GM21723 (cell line): ENCODE measurements around the gene CACNA1D.

Source experiments
- ATAC-seq: cut with Tn5 transposase; IDR thresholded peaks from one replicate; pipeline ENCODE4 v1.9.1; 2021; ENCODE audit warnings: mild to moderate bottlenecking, moderate library complexity; ENCODE audit not compliant: unreplicated experiment

CACNA1D gene

DNA sequence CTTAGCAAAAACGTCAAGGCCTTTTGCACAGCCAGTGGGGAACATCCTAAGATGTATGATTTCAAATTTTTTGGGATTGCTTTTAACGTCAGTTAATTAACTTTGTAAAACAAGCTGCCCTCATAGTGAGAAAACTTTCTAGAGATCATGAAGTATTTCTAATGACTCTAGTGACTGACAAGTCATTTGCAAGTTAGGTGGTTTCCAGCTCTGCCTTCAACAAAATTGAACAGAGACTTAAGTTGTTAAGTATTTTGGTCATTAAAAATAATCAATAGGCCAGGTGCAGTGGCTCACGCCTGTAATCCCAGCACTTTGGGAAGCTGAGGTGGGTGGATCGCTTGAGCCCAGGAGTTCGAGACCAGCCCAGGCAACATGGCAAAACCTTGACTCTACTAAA, 280.6 kb downstream of the CACNA1D start:
- ATAC-seq = no peak

DNA sequence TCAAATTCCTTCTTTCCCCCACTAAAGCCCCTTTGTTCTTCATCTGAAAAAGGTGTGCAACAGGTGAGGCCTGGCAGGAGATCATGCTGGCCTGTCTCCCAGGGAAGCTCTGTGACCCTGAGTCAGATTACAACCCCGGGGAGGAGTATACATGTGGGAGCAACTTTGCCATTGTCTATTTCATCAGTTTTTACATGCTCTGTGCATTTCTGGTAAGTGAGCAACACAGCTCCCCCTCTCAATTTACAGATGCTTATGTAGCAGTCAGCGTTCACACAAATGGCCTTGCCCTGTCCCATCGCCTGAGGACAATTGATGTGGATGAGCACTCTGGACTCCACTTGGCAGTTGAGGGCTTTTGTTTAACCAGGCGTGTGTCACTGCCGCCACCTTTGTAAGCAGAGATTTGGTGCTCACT, 281.4 kb downstream of the CACNA1D start:
- ATAC-seq = no peak

DNA sequence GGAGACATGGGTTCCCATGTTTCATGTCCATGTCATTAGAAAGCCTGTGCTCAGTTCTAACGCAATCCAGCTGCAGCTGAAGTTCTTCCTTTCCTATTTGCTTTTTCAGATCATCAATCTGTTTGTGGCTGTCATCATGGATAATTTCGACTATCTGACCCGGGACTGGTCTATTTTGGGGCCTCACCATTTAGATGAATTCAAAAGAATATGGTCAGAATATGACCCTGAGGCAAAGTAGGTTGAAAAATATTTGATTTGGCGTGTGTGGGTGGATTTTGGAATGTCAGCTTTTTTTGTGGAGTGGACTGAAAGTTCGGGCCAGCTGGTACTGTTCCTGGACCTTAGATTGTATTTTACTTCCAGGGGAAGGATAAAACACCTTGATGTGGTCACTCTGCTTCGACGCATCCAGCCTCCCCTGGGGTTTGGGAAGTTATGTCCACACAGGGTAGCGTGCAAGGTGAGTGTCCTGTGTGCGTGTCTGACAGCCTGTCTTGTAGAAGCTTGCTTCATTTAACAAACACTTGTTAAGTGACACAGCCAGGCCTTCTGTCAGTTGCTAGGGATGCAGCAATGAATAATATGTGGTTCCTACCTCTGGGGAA, 282.2 kb downstream of the CACNA1D start:
- no peak for ATAC-seq

GRCh38 chr3:53777468-53777867, 283.1 kb downstream of the CACNA1D start:
- no peak for ATAC-seq

DNA sequence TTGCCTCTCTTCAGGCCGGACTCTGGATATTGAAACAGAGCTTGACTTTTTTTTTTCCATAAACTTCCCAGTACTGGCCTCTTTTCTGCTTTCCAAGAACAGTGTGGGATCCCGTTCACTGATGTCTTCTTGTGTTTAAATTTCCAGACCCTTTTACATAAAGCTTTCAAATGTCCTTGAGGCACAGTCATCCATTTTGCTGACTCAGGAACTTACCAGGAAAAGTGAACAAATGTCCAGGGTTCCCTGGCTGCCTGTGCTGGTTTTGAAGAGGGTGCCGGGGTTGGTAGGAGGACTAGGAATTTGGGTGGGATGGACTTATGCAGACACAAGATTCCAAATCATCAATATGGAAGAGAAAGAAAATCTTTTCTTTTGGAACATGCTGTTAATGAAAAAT, 283.7 kb downstream of the CACNA1D start:
- no peak for ATAC-seq

DNA sequence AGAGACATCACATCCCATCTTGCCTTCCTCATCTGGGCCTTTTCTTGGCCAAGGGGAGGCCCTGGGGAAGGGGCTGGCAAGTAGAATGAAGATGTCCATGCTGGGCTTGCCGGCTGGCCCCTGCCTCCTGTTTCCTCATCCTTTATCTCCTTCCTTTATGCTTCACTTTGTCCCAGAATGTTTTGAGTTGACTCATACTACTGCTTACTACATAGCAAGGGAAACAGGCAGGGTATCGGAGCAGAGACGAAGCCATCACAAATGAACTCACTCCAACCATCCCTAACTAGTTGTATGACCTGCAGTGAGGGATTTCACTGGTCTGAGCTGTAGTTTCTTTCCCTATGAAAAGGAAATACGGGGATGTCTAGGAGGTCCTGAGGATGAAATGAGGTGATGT, 285.8 kb downstream of the CACNA1D start:
- ATAC-seq = no peak

GRCh38 chr3:53780806-53781205, 286.4 kb downstream of the CACNA1D start:
- no peak for ATAC-seq

GRCh38 chr3:53787016-53787415, 292.6 kb downstream of the CACNA1D start:
- no peak for ATAC-seq

- no peak for ATAC-seq
Measured at GRCh38 chr3:53788038-53788437, 293.6 kb downstream of the CACNA1D start.

- no peak for ATAC-seq
Measured at GRCh38 chr3:53789459-53789858, 295.0 kb downstream of the CACNA1D start.

- no peak for ATAC-seq
Measured at GRCh38 chr3:53790470-53790869, 296.1 kb downstream of the CACNA1D start.

- ATAC-seq = no peak
Measured at GRCh38 chr3:53791317-53791716, 296.9 kb downstream of the CACNA1D start.

DNA sequence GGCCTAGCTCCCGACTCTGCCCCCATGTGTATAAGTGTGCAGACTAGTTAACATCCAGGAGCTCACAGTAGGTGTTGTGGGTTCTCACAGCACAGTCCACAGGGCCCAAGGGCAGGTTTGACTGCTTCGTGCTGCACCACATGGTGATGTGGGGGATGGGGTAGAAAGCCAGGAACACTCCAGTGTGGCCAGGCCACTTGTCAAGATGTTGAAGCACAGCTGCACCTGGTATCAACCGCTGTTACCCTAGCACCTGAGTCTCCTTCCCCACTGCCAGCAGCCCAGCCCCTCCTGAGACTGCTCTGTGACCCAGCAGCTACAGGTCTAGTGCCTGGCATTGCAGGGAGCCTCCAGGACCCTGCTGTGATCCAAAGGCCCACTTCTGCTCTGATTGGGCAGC, 298.5 kb downstream of the CACNA1D start:
- ATAC-seq = no peak

- ATAC-seq = no peak
Measured at GRCh38 chr3:53794597-53794996, 300.2 kb downstream of the CACNA1D start.

GRCh38 chr3:53795176-53795575, 300.8 kb downstream of the CACNA1D start:
- ATAC-seq = no peak

- no peak for ATAC-seq
Measured at GRCh38 chr3:53795789-53796560, 301.6 kb downstream of the CACNA1D start.

- ATAC-seq = no peak
Measured at GRCh38 chr3:53798144-53798543, 303.7 kb downstream of the CACNA1D start.

DNA sequence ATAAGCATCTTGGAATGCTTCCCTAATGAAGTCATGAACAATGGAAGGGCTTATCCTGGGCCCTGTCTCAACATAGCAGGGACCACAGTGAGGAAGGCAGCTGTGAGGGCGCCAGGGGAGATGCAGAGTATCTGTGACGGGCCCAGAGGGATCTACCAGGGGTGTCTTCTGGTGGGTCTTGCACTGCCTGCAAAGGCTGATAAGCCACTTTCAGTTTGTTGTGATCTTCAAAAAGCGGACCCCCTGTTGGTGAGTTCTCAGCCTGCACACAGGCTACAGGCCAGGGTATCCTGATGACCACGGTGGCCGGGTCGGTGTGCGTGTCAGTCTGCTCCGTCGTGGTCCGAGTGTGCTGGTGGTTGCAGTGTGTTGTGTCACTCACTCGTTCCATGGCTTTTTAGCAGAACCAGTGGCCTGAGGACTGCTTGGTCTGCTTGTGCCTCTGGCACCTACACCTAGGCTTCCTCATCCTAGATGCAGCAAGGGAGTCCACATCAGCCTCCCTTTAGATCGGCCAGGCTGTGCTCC, 305.0 kb downstream of the CACNA1D start:
- no peak for ATAC-seq

- ATAC-seq = no peak
Measured at GRCh38 chr3:53800041-53800906, 305.9 kb downstream of the CACNA1D start.

GRCh38 chr3:53801319-53801718, 306.9 kb downstream of the CACNA1D start:
- ATAC-seq = no peak

GRCh38 chr3:53802256-53802880, 308.0 kb downstream of the CACNA1D start:
- no peak for ATAC-seq
